ENCODE measurements around the gene PDCD7. TPM values are rescaled to one million over a fixed set of nuclear protein-coding genes. Genes with fewer than 3 reads are reported as not detected.
"Not testable (repeated sequence)": the region's sequence is repeated elsewhere in the genome, so short reads cannot be mapped to it uniquely, and the experiment has no call there.

Gene PDCD7
- total RNA-seq, 1 experiment from 2014 or later, result 23.4 TPM

GRCh38 chr15:65077981-65078352, 55.6 kb downstream of the PDCD7 start:
- no peak for DNase-seq
- no peaks in the 10 kb centered on the region for H3K9me2 ChIP-seq (replicated peaks; ENCODE audit: insufficient read depth, low read length)
- no peaks in the 10 kb centered on the region for H3K79me2 ChIP-seq (ENCODE audit: low read length)
- no peak overlapping the region for H2AFZ ChIP-seq (ENCODE audit: low read length)
- H3K36me3 ChIP-seq (ENCODE audit: insufficient read depth, low read length), result no peaks in the 10 kb centered on the region
- H3K4me3 ChIP-seq (ENCODE audit: low read length), result no peak overlapping the region
- H3K27ac ChIP-seq (ENCODE audit: low read length), result no peak overlapping the region
- no peaks in the 10 kb centered on the region for H3K27me3 ChIP-seq (ENCODE audit: low read length)
- H3K9ac ChIP-seq (ENCODE audit: low read length), result no peak overlapping the region
- H4K20me1 ChIP-seq (ENCODE audit: insufficient read depth, low read depth, low read length), result no peaks in the 10 kb centered on the region
- no peaks in the 10 kb centered on the region for H3K9me3 ChIP-seq (ENCODE audit: low read length)
- H3K4me2 ChIP-seq (ENCODE audit: low read depth, low read length, poor library complexity, severe bottlenecking), result no peak overlapping the region
- H3K4me1 ChIP-seq (ENCODE audit: low read length), result no peaks in the 10 kb centered on the region

GRCh38 chr15:65077291-65077980, 56.2 kb downstream of the PDCD7 start:
- no peaks in the 10 kb centered on the region for H3K79me2 ChIP-seq (ENCODE audit: low read length)
- no peak overlapping the region for H3K27ac ChIP-seq (ENCODE audit: low read length)
- H3K9me3 ChIP-seq (ENCODE audit: low read length), result no peaks in the 10 kb centered on the region
- H4K20me1 ChIP-seq (ENCODE audit: insufficient read depth, low read depth, low read length), result no peaks in the 10 kb centered on the region
- H3K9me2 ChIP-seq (replicated peaks; ENCODE audit: insufficient read depth, low read length), result no peaks in the 10 kb centered on the region
- no peak overlapping the region for H3K9ac ChIP-seq (ENCODE audit: low read length)
- no peak for DNase-seq
- H3K4me2 ChIP-seq (ENCODE audit: low read depth, low read length, poor library complexity, severe bottlenecking), result no peak overlapping the region
- no peak overlapping the region for H2AFZ ChIP-seq (ENCODE audit: low read length)
- no peak overlapping the region for H3K4me3 ChIP-seq (ENCODE audit: low read length)
- H3K4me1 ChIP-seq (ENCODE audit: low read length), result no peaks in the 10 kb centered on the region
- no peaks in the 10 kb centered on the region for H3K36me3 ChIP-seq (ENCODE audit: insufficient read depth, low read length)
- H3K27me3 ChIP-seq (ENCODE audit: low read length), result no peaks in the 10 kb centered on the region

- no peak for DNase-seq
- H3K27ac ChIP-seq (ENCODE audit: low read length), result no peak within 1 kb of the TSS
- no peaks in the 10 kb centered on the region for H3K36me3 ChIP-seq (ENCODE audit: insufficient read depth, low read length)
- no peaks in the 10 kb centered on the region for H4K20me1 ChIP-seq (ENCODE audit: insufficient read depth, low read depth, low read length)
- no peaks in the 10 kb centered on the region for H3K27me3 ChIP-seq (ENCODE audit: low read length)
- no peak within 1 kb of the TSS for H2AFZ ChIP-seq (ENCODE audit: low read length)
- no peaks in the 10 kb centered on the region for H3K79me2 ChIP-seq (ENCODE audit: low read length)
- no peaks in the 10 kb centered on the region for H3K9me3 ChIP-seq (ENCODE audit: low read length)
- H3K9me2 ChIP-seq (replicated peaks; ENCODE audit: insufficient read depth, low read length), result no peaks in the 10 kb centered on the region
- H3K9ac ChIP-seq (ENCODE audit: low read length), result no peak within 1 kb of the TSS
- no peak within 1 kb of the TSS for H3K4me2 ChIP-seq (ENCODE audit: low read depth, low read length, poor library complexity, severe bottlenecking)
- H3K4me3 ChIP-seq (ENCODE audit: low read length), result no peak within 1 kb of the TSS
- H3K4me1 ChIP-seq (ENCODE audit: low read length), result no peaks in the 10 kb centered on the region
Measured at GRCh38 chr15:65076486-65077290, 56.9 kb downstream of the PDCD7 start, which contains the start of gene KBTBD13. KBTBD13 (plus strand) TSS chr15:65076746; CDS start chr15:65076816, 70 bp downstream.

GRCh38 chr15:65075607-65076395, 57.8 kb downstream of the PDCD7 start:
- not testable (repeated sequence) for H3K4me1 ChIP-seq (ENCODE audit: low read length); H3K27me3 ChIP-seq (ENCODE audit: low read length); DNase-seq; H3K79me2 ChIP-seq (ENCODE audit: low read length); H2AFZ ChIP-seq (ENCODE audit: low read length); H3K27ac ChIP-seq (ENCODE audit: low read length); H3K4me2 ChIP-seq (ENCODE audit: low read depth, low read length, poor library complexity, severe bottlenecking); H3K9me3 ChIP-seq (ENCODE audit: low read length); H3K9me2 ChIP-seq (replicated peaks; ENCODE audit: insufficient read depth, low read length); H3K36me3 ChIP-seq (ENCODE audit: insufficient read depth, low read length); H3K4me3 ChIP-seq (ENCODE audit: low read length); H3K9ac ChIP-seq (ENCODE audit: low read length); H4K20me1 ChIP-seq (ENCODE audit: insufficient read depth, low read depth, low read length)

- H3K79me2 ChIP-seq (ENCODE audit: low read length); DNase-seq; H3K4me3 ChIP-seq (ENCODE audit: low read length); H3K9me3 ChIP-seq (ENCODE audit: low read length); H3K4me1 ChIP-seq (ENCODE audit: low read length); H3K36me3 ChIP-seq (ENCODE audit: insufficient read depth, low read length); H3K9me2 ChIP-seq (replicated peaks; ENCODE audit: insufficient read depth, low read length); H3K27me3 ChIP-seq (ENCODE audit: low read length); H3K27ac ChIP-seq (ENCODE audit: low read length); H4K20me1 ChIP-seq (ENCODE audit: insufficient read depth, low read depth, low read length); H3K4me2 ChIP-seq (ENCODE audit: low read depth, low read length, poor library complexity, severe bottlenecking); H2AFZ ChIP-seq (ENCODE audit: low read length); H3K9ac ChIP-seq (ENCODE audit: low read length): not testable (repeated sequence)
Measured at GRCh38 chr15:65074946-65075345, 58.7 kb downstream of the PDCD7 start.

GRCh38 chr15:65072617-65073016, 61.0 kb downstream of the PDCD7 start:
- H3K79me2 ChIP-seq (ENCODE audit: low read length), result no peaks in the 10 kb centered on the region
- H3K4me1 ChIP-seq (ENCODE audit: low read length), result no peaks in the 10 kb centered on the region
- H4K20me1 ChIP-seq (ENCODE audit: insufficient read depth, low read depth, low read length), result no peaks in the 10 kb centered on the region
- H3K27ac ChIP-seq (ENCODE audit: low read length), result no peak overlapping the region
- no peaks in the 10 kb centered on the region for H3K36me3 ChIP-seq (ENCODE audit: insufficient read depth, low read length)
- no peak for DNase-seq
- no peaks in the 10 kb centered on the region for H3K27me3 ChIP-seq (ENCODE audit: low read length)
- H3K9me3 ChIP-seq (ENCODE audit: low read length), result no peaks in the 10 kb centered on the region
- H2AFZ ChIP-seq (ENCODE audit: low read length), result no peak overlapping the region
- H3K4me3 ChIP-seq (ENCODE audit: low read length), result no peak overlapping the region
- no peaks in the 10 kb centered on the region for H3K9me2 ChIP-seq (replicated peaks; ENCODE audit: insufficient read depth, low read length)
- no peak overlapping the region for H3K9ac ChIP-seq (ENCODE audit: low read length)
- no peak overlapping the region for H3K4me2 ChIP-seq (ENCODE audit: low read depth, low read length, poor library complexity, severe bottlenecking)

GRCh38 chr15:65072027-65072426, 61.6 kb downstream of the PDCD7 start:
- no peak for DNase-seq
- Histone ChIP-seq H3K79me2 (ENCODE audit: low read length) (no peaks in the 10 kb centered on the region), H3K27ac (ENCODE audit: low read length) (no peak overlapping the region), H3K9ac (ENCODE audit: low read length) (no peak overlapping the region), H3K36me3 (ENCODE audit: insufficient read depth, low read length) (no peaks in the 10 kb centered on the region), H3K4me3 (ENCODE audit: low read length) (no peak overlapping the region), H3K9me2 (replicated peaks; ENCODE audit: insufficient read depth, low read length) (no peaks in the 10 kb centered on the region), H4K20me1 (ENCODE audit: insufficient read depth, low read depth, low read length) (no peaks in the 10 kb centered on the region), H3K27me3 (ENCODE audit: low read length) (no peaks in the 10 kb centered on the region), H3K4me1 (ENCODE audit: low read length) (no peaks in the 10 kb centered on the region), H2AFZ (ENCODE audit: low read length) (no peak overlapping the region), H3K4me2 (ENCODE audit: low read depth, low read length, poor library complexity, severe bottlenecking) (no peak overlapping the region), H3K9me3 (ENCODE audit: low read length) (no peaks in the 10 kb centered on the region)

GRCh38 chr15:65071381-65071811, 62.2 kb downstream of the PDCD7 start:
- Histone ChIP-seq H3K9ac (ENCODE audit: low read length) (no peak overlapping the region), H3K4me1 (ENCODE audit: low read length) (no peaks in the 10 kb centered on the region), H3K79me2 (ENCODE audit: low read length) (no peaks in the 10 kb centered on the region), H3K4me3 (ENCODE audit: low read length) (no peak overlapping the region), H3K36me3 (ENCODE audit: insufficient read depth, low read length) (no peaks in the 10 kb centered on the region), H3K9me2 (replicated peaks; ENCODE audit: insufficient read depth, low read length) (no peaks in the 10 kb centered on the region), H3K9me3 (ENCODE audit: low read length) (no peaks in the 10 kb centered on the region), H2AFZ (ENCODE audit: low read length) (no peak overlapping the region), H3K27me3 (ENCODE audit: low read length) (no peaks in the 10 kb centered on the region), H3K4me2 (ENCODE audit: low read depth, low read length, poor library complexity, severe bottlenecking) (no peak overlapping the region), H4K20me1 (ENCODE audit: insufficient read depth, low read depth, low read length) (no peaks in the 10 kb centered on the region), H3K27ac (ENCODE audit: low read length) (no peak overlapping the region)
- no peak for DNase-seq
